Parathyroid adenoma (tissue), 2 donors: ENCODE measurements around the gene ATP2B2.

ENCODE experiments used
- H2AFZ ChIP-seq: fragments of 300-600 bp; sonication (generic); one replicate; pipeline ENCODE4 v1.7.0; 2017; ENCODE audit warnings: antibody characterized with exemption, mild to moderate bottlenecking
- H3K27ac ChIP-seq: fragments of 300-600 bp; sonication (generic); one replicate; pipeline ENCODE4 v1.7.0; 2017
- H3K27me3 ChIP-seq: fragments of 300-600 bp; sonication (generic); one replicate; pipeline ENCODE4 v1.7.0; 2017; ENCODE audit warnings: low read length; ENCODE audit not compliant: control insufficient read depth, insufficient read depth
- H3K36me3 ChIP-seq: fragments of 300-600 bp; sonication (generic); one replicate; pipeline ENCODE4 v1.7.0; 2017; ENCODE audit warnings: low read length; ENCODE audit not compliant: control insufficient read depth, insufficient read depth
- H3K4me1 ChIP-seq: fragments of 300-600 bp; sonication (generic); one replicate; pipeline ENCODE4 v1.7.0; 2017; ENCODE audit warnings: control low read depth
- H3K4me2 ChIP-seq: fragments of 300-600 bp; sonication (generic); one replicate; pipeline ENCODE4 v1.7.0; 2017; ENCODE audit warnings: low read length
- H3K4me3 ChIP-seq: fragments of 300-600 bp; sonication (generic); one replicate; pipeline ENCODE4 v1.7.0; 2017; ENCODE audit warnings: low read depth, low read length
- H3K79me2 ChIP-seq: fragments of 300-600 bp; sonication (generic); one replicate; pipeline ENCODE4 v1.7.0; 2017; ENCODE audit warnings: control low read depth
- H3K9ac ChIP-seq: fragments of 300-600 bp; sonication (generic); one replicate; pipeline ENCODE4 v1.7.0; 2017; ENCODE audit warnings: mild to moderate bottlenecking
- H3K9me3 ChIP-seq: fragments of 300-600 bp; sonication (generic); one replicate; pipeline ENCODE4 v1.7.0; 2017; ENCODE audit warnings: low read length; ENCODE audit not compliant: control insufficient read depth
- TF ChIP-seq, protein P1 (sequence below): fragments of 300-600 bp; sonication (generic); IDR thresholded peaks from one replicate; pipeline ENCODE4 v1.7.0; 2017; ENCODE audit warnings: antibody characterized with exemption, mild to moderate bottlenecking
- donor health status: primary hyperparathyroidism.

ATP2B2 gene

DNA sequence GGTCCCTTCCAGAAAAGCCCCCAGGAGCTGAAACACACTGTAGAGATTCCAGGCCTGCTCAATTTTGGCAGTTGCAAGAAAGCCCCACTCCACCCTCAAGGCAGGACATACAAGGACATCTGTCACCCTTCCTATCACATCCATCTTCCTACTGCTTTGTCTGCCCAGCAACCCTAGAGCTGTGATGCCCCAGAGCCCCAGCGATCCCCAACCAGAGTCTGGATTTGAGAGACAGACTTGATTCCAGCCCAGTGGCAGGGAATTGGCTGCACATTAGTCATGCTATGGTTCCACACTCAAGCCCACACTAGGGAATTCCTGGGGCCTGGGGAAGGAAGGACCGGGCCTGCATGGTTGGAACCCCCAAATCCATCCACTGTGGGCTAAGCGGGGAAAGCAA lies 56.8 kb downstream of the ATP2B2 start:
- Histone ChIP-seq H3K4me2 (no peak overlapping the region), H3K27me3 (no peaks in the 10 kb centered on the region), H3K4me1 (no peaks in the 10 kb centered on the region), H3K4me3 (no peak overlapping the region), H3K36me3 (no peaks in the 10 kb centered on the region), H2AFZ (no peak overlapping the region), H3K27ac (no peak overlapping the region), H3K9ac (no peak overlapping the region), H3K9me3 (no peaks in the 10 kb centered on the region), H3K79me2 (no peaks in the 10 kb centered on the region)
- TF ChIP-seq, protein P1, sequence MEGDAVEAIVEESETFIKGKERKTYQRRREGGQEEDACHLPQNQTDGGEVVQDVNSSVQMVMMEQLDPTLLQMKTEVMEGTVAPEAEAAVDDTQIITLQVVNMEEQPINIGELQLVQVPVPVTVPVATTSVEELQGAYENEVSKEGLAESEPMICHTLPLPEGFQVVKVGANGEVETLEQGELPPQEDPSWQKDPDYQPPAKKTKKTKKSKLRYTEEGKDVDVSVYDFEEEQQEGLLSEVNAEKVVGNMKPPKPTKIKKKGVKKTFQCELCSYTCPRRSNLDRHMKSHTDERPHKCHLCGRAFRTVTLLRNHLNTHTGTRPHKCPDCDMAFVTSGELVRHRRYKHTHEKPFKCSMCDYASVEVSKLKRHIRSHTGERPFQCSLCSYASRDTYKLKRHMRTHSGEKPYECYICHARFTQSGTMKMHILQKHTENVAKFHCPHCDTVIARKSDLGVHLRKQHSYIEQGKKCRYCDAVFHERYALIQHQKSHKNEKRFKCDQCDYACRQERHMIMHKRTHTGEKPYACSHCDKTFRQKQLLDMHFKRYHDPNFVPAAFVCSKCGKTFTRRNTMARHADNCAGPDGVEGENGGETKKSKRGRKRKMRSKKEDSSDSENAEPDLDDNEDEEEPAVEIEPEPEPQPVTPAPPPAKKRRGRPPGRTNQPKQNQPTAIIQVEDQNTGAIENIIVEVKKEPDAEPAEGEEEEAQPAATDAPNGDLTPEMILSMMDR: no peak

DNA sequence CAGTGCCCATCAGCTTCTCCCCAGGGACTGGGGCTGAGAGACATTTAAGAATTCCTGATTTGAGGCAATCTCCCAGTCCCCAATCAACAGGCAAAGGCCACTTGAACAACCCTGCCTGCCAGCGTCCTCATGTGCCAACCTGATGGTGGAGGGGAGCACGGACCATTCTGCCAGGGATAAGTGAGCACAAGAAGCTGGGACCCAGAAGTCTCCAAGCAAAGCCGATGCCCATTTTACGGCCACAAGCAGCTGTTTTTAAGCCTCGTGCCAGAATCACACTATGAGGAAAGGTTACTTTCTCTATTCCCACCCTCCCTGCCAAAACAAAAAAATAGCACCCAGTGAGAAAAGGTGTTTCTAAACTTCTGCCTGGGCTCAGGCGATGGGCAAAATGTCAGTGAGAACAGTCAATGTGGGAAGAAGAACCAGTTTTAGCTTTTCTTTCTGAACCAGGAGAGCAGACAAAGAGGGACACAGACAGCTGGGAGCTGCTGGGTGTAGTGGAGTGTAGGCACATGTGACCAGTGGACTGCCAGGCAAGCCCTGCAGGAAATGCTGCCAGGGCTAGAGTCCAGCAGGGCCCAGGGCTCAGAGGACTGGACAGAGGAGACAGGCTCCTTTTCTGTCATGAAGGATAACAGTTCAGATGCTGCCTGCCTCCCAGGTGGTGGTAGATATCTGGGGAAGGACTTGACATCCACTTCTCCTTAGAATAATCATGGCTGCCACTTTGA lies 57.7 kb downstream of the ATP2B2 start:
- no peak overlapping the region for H3K4me2 ChIP-seq
- H3K36me3 ChIP-seq: no peaks in the 10 kb centered on the region
- no peak overlapping the region for H3K9ac ChIP-seq
- no peak overlapping the region for H2AFZ ChIP-seq
- no peaks in the 10 kb centered on the region for H3K27me3 ChIP-seq
- H3K4me3 ChIP-seq: no peak overlapping the region
- TF ChIP-seq, protein P1: no peak
- no peaks in the 10 kb centered on the region for H3K9me3 ChIP-seq
- no peaks in the 10 kb centered on the region for H3K79me2 ChIP-seq
- no peaks in the 10 kb centered on the region for H3K4me1 ChIP-seq
- H3K27ac ChIP-seq: no peak overlapping the region

DNA sequence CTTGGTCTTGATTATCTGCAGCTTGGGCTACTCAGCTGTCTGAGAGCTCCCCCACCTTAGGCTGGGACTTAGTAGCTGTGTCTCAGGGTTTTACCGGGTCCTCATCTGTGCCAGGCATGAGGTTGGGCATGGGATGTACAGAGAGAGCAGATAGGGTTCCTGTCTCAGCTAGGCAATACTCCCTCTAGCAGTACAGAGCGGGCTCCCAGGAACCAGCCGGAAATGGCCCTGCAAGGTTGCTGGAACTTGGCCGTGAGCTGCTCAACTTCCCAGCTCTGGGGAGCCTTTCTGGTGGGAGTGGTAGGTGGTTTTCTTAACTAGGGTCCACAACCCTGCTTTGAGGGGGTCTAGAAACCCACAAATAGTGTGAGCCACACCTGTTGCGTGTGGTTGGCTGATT lies 58.3 kb downstream of the ATP2B2 start:
- Histone ChIP-seq H3K27me3 (no peaks in the 10 kb centered on the region), H3K9me3 (no peaks in the 10 kb centered on the region), H3K4me2 (no peak overlapping the region), H3K36me3 (no peaks in the 10 kb centered on the region), H2AFZ (no peak overlapping the region), H3K4me3 (no peak overlapping the region), H3K9ac (no peak overlapping the region), H3K27ac (no peak overlapping the region), H3K4me1 (no peaks in the 10 kb centered on the region), H3K79me2 (no peaks in the 10 kb centered on the region)
- TF ChIP-seq, protein P1: no peak

DNA sequence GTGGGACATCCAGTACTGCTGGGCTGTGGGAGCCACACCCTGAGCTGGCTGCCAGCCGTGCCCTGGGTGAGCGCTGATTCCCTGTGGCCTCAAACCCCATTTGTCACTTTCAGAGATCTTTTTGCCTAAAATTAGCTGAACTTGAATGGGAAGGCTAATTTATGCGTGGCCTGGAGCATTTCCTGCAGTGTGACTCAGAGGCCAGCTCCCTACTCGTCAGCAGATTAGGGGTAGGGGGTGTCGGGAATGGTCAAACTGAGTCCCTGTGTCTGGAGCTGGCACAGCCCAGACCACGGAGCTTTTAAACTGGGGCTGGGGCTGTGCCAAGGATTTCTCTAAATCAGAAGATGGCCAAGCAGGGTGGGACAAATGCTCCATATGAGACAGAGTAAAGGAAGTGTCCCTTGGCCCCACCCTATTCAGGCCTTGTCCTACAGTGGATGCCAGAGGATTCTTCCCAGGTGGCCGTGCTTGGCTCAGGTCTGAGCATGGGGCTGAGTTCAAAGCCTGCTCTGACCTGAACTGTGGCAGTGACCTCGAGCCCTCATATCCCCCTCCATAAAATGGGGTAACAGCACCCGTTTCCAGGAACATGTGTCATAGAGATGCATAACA lies 59.7 kb downstream of the ATP2B2 start:
- Histone ChIP-seq H3K9me3 (no peaks in the 10 kb centered on the region), H3K4me2 (no peak overlapping the region), H3K4me1 (no peaks in the 10 kb centered on the region), H3K27ac (no peak overlapping the region), H3K79me2 (no peaks in the 10 kb centered on the region), H3K36me3 (no peaks in the 10 kb centered on the region), H3K4me3 (no peak overlapping the region), H2AFZ (no peak overlapping the region), H3K27me3 (no peaks in the 10 kb centered on the region), H3K9ac (no peak overlapping the region)
- TF ChIP-seq, protein P1: no peak

DNA sequence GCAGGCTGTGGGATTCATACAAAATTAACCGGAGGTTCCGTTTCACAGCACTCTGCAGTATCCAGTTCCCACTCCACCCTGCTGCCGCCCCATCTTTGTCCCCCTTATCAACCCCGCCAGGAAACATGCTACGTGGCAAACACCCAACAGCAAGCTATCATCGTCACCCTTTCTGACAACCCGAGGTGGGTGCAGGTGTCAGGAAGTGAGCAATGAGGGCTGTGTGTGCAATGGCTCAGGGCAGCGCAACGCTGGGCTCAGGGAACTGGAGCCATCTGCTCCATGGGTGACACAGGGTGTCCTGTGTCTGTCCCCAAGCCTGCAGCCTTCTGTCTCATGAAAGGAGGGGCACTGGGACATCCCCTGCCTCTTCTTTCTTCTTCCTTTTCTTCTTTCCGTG lies 60.9 kb downstream of the ATP2B2 start:
- TF ChIP-seq, protein P1: no peak
- Histone ChIP-seq H3K27ac (no peak overlapping the region), H3K79me2 (no peaks in the 10 kb centered on the region), H3K27me3 (no peaks in the 10 kb centered on the region), H3K4me1 (no peaks in the 10 kb centered on the region), H2AFZ (no peak overlapping the region), H3K4me2 (no peak overlapping the region), H3K36me3 (no peaks in the 10 kb centered on the region), H3K9me3 (no peaks in the 10 kb centered on the region), H3K9ac (no peak overlapping the region), H3K4me3 (no peak overlapping the region)
